ENCODE measurements around the gene MPZL2.
A peak's percentile ranks its signal among the peaks of the same experiment; 100 is the strongest.

Gene MPZL2

DNA sequence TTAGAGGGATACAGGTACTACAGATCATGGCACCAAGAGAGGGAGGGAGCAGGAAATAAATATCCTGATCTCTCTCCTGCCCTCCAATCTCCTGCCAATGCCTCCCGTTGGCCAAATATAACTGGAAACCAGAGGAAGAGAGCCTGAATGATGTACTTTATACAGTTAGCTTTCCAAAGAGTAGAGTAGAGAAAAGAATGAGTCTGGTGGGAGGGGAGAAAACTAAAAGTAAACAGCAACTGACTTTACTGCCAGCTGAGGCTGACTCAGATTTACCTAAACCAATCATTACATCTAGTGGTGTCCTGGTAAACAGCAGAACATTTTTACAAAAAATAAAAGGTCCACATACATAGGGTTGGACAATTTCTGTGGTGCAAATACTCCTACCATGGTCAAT is 17.1 kb downstream of the MPZL2 start:
- in situ Hi-C loops (cut with HindIII; ENCODE audit: low pct_unique_long_range_greater_than_20kb, low sequenced_read_pairs), result no loop called here
- TF ChIP-seq JUND (IDR thresholded peaks at IDR 0.05; ENCODE audit: low read depth), result peak; percentile 17; the same call in 1 of the 2 replicates
- DNase-seq (ENCODE audit: low read depth in 1 of 2, low spot score in 1 of 2), result peak; percentile 39 to 58

DNA sequence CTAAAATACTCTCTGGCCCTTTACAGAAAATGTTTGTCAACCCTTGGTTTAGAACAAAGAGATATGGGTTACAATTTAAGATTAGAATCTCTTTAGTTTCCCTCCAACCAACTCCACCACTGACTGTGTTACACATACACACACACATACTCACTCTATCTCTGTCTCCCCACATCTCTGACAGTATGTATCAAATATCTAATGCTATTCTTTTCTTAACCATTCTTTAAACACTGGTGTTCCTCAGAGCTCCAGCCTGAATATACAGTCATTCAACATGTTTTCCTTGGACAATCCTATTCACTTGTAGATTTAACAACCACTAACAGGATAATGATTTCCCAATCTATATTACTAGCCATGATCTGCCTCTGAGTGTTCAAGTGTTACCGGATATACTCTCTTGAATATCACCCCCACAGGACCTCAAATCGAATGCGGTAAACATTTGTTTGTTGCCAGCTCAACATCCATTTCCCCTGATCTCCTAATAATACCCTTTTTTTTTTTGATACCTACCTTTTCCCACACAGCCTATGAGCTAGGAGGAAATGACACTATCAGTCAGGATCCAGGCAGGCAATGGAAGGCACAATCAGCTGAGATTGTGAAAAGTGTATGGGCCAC is 18.0 kb downstream of the MPZL2 start:
- in situ Hi-C loops (cut with HindIII; ENCODE audit: low pct_unique_long_range_greater_than_20kb, low sequenced_read_pairs), result no loop called here
- DNase-seq (ENCODE audit: low read depth in 1 of 2, low spot score in 1 of 2), result no peak
- no peak for TF ChIP-seq JUND (IDR thresholded peaks at IDR 0.05; ENCODE audit: low read depth)

DNA sequence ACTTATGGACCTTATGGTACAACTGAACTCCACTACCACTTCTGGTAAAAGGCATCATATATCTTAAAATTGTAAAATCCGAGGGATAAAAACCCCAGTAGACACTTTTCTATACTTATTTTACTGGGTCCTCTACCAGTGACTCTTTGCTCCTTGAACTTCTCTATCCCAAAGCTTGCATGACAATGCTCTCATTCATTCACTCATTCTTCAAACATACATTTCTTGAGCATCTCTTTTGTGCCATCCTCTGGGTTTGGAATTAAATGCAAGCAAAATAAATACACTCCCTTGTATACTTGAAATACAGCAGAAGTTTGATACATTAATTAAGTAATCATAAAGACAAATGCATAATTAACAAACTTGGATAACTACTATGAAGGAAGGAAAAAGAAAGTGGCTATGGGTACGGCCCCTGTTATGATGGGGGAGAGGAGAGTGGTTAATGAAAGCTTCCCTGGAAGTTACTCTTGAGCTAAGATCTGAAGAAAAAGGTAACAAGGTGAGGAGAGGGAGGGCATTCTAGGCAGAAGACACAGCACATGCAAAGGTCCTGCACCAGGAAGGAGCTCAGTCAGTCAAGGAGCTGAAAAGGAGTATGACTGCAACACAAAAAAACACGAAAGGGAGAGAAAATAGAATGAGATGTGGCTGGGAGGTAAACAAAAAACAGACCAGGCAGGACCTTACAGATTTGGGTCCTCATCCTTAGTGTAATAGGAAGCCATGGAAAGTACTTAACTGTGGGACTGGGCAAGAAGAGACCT is 19.9 kb downstream of the MPZL2 start:
- in situ Hi-C loops (cut with HindIII; ENCODE audit: low pct_unique_long_range_greater_than_20kb, low sequenced_read_pairs), result no loop called here
- no peak for DNase-seq (ENCODE audit: low read depth in 1 of 2, low spot score in 1 of 2)
- TF ChIP-seq JUND (IDR thresholded peaks at IDR 0.05; ENCODE audit: low read depth), result no peak

DNA sequence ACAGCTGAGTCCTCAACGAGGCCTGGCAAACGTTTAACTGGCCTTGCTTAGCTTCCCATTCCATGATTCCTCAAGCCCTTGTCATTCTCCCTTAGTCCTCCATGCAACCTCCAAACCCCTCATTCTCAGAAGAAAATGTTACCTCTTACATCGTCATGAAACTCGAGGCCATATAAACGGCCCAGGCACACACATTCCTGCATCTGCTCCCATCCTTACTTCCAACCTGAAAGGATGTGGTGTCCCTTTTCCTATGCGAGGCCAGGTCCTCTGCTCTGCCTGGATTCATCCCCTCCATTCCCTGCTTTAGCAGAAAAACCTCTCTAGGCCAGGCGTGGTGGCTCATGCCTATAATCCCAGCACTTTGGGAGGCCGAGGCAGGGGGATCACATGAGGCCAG is 20.9 kb downstream of the MPZL2 start:
- in situ Hi-C loops (cut with HindIII; ENCODE audit: low pct_unique_long_range_greater_than_20kb, low sequenced_read_pairs), result no loop called here
- TF ChIP-seq JUND (IDR thresholded peaks at IDR 0.05; ENCODE audit: low read depth), result no peak
- no peak for DNase-seq (ENCODE audit: low read depth in 1 of 2, low spot score in 1 of 2)

DNA sequence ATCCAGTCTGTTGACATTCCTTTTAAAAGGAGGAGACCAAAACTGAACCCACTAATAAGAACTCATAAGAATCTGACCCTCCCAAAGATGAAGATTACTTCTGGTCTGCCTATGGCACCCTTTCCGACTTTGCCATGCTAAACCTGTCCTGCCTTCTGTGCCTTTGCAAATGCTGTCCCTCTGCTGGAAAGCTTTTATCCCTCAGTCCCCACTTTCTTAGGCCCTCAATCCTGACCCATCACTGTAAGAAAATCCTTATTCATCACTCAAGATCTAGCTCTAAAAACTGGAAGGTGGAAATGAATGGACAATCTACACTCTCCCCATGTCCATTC is 22.4 kb downstream of the MPZL2 start:
- DNase-seq (ENCODE audit: low read depth in 1 of 2, low spot score in 1 of 2), result no peak
- TF ChIP-seq JUND (IDR thresholded peaks at IDR 0.05; ENCODE audit: low read depth), result no peak
- in situ Hi-C loops (cut with HindIII; ENCODE audit: low pct_unique_long_range_greater_than_20kb, low sequenced_read_pairs), result no loop called here

DNA sequence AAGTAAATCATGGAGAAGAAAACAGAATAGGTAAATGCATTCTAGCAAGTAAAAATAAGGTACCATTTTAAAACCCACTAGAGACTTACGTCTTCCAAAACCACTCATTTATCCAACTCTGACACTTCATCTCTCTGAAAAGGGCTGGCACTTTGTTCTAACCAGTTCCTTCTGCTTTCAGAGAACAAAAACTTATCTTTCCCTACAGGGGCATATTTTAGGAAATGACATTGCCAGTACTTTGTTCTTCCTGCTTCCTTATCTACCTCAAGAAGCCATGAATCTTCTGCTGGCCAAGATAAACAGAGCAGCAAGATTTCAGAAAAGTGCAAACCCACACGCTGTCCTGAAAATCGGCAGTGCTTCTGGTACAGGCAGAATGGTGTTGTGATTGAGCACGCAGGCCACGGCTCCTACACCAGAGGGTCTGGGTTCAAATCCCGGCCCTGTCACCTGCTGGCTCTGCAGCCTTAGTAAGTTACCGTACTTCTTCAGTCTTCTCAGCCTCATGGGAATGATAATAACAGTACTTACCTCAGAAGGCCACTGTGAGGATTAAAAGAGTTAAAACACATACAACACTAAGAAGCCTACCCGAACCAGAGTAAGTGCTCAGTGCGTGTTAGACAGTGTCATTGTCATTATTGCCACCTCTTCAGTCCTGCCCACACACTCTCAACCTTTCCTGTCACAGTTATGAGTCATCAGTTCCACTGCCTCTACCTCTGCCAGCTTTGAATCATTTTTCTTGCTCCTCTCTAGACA is 22.9 kb downstream of the MPZL2 start:
- in situ Hi-C loops (cut with HindIII; ENCODE audit: low pct_unique_long_range_greater_than_20kb, low sequenced_read_pairs), result no loop called here
- TF ChIP-seq JUND (IDR thresholded peaks at IDR 0.05; ENCODE audit: low read depth), result peak; percentile 88
- DNase-seq (ENCODE audit: low read depth in 1 of 2, low spot score in 1 of 2), result peak; percentile 56 to 93

DNA sequence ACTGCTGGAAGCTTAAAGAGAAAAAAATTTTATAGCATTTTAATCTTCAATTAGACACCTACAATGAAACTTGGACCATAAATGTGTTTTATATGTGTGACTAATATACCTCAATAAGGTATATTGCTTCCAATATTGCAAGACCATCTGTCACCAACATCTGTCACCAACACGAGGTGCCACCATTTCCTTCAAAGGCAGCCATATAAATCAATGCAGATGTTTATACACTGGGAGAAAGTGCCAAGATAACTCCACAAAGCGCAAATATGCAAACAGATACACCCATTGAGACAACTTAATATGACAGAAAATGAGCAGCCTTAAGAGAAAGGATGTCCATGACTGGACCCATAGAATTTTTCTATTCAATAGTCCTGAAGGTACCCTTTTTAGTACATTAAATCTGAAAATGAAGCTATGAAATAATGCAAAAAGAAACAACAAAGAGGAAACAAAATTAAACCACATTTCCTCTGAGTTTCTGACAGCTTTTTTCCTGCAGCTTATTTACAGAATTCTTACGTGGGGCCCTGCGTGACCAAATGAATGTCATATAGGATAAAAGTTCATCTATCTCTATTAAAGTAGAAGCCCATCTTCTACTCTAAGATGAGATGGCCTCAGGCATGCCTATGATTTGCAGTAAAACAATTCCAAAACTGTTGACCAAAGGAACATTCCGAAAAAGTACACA is 24.4 kb downstream of the MPZL2 start:
- DNase-seq (ENCODE audit: low read depth in 1 of 2, low spot score in 1 of 2), result no peak
- in situ Hi-C loops (cut with HindIII; ENCODE audit: low pct_unique_long_range_greater_than_20kb, low sequenced_read_pairs), result no loop called here
- no peak for TF ChIP-seq JUND (IDR thresholded peaks at IDR 0.05; ENCODE audit: low read depth)

DNA sequence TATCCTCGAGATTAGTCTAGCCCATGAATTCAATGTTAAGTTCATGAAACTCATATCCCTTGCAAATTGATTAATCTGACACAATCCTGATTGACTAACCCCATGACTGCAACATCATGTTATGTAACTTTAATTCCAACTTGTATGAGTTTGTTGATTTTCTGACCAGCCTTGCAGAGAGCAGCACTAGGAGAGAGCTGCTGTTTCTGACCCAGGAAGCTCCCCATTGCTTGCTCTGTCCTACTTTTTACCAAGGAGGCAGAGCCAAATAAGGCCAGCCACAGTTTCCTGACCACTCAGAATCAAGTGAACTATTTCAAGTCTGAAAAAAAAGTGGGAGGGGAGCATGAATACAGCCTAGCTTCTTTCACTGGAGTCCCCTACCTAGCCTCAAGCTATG is 25.2 kb downstream of the MPZL2 start:
- no peak for DNase-seq (ENCODE audit: low read depth in 1 of 2, low spot score in 1 of 2)
- in situ Hi-C loops (cut with HindIII; ENCODE audit: low pct_unique_long_range_greater_than_20kb, low sequenced_read_pairs), result no loop called here
- no peak for TF ChIP-seq JUND (IDR thresholded peaks at IDR 0.05; ENCODE audit: low read depth)

DNA sequence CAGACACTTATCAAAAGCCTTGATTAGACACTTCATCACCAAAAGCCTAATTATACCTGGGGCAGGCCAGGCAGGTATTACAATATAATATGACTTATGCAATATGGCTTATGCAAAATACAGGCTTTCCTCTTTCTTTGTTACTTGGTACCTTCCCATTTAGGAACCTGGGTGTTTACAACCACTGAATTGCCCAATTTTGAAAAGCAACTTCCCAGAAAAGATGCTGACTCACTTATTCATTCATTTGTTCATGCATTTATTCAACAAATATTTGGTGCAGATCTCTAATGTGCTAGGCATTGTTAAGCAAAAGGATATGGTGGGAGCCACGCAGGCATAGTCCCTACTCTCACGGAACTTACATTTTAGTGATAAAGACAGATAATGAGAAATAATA is 25.7 kb downstream of the MPZL2 start:
- in situ Hi-C loops (cut with HindIII; ENCODE audit: low pct_unique_long_range_greater_than_20kb, low sequenced_read_pairs), result no loop called here
- no peak for DNase-seq (ENCODE audit: low read depth in 1 of 2, low spot score in 1 of 2)

DNA sequence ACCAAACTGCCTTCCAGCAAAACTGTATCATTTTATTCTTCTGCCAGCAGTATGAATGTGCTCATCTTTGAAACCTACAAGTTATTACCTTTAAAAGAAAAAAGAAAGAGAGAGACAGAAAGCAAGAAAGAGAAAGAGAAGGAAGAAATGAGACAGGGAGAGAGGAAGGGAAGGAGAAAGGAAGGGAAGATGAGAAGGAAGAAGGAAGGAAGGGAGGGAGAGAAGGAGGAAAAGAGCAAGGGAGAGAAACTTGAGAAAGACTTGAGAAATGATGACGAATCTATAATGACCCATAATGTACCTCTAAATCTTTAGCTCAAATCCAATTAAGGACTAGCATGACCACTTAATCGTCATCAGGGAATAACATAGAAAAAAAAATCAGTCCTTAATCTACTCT is 27.9 kb downstream of the MPZL2 start:
- no peak for DNase-seq (ENCODE audit: low read depth in 1 of 2, low spot score in 1 of 2)
- no peak for TF ChIP-seq JUND (IDR thresholded peaks at IDR 0.05; ENCODE audit: low read depth)
- in situ Hi-C loops (cut with HindIII; ENCODE audit: low pct_unique_long_range_greater_than_20kb, low sequenced_read_pairs), result no loop called here

More for the DNA sequence above, 25.7 kb downstream of the MPZL2 start:
- no peak for TF ChIP-seq JUND (IDR thresholded peaks at IDR 0.05; ENCODE audit: low read depth)

DNA sequence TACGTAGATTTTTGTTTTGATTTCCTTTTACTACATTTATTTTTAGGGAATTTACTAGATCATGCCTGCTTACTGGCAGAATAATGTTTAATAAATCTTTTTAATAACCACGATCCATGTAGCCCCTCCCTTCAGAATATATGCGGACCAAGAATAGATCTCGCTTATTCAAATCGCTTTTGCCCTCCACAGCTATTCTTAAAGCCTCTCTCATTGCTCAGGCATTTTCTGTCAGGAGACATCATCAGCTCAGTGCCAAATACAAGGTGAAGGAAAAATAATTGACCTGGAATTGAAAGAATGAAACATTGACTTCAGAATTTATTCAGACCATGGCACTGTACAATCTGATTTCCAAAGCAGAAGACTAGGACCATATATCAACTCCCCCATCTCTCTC is 29.3 kb downstream of the MPZL2 start:
- in situ Hi-C loops (cut with HindIII; ENCODE audit: low pct_unique_long_range_greater_than_20kb, low sequenced_read_pairs), result no loop called here
- DNase-seq (ENCODE audit: low read depth in 1 of 2, low spot score in 1 of 2), result no peak
- TF ChIP-seq JUND (IDR thresholded peaks at IDR 0.05; ENCODE audit: low read depth), result no peak

DNA sequence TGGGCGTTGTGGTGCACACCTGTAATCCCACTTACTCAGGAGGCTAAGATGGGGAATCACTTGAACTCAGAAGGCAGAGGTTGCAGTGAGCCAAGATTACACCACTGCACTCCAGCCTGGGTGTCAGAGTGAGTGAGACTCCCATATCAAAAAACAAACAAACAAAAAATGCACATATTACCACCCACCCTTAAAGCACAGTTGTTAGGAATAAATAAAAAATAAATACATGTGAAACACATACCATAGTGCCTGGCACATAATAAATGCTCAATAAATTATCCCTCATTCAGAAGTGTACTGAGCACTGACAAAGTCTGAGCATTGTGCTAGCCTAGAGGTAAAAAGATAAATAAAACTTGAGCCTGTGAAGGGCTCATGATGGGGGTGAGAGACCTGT is 30.2 kb downstream of the MPZL2 start:
- in situ Hi-C loops (cut with HindIII; ENCODE audit: low pct_unique_long_range_greater_than_20kb, low sequenced_read_pairs), result no loop called here
- no peak for DNase-seq (ENCODE audit: low read depth in 1 of 2, low spot score in 1 of 2)
- no peak for TF ChIP-seq JUND (IDR thresholded peaks at IDR 0.05; ENCODE audit: low read depth)
